Measurements from ENCODE around the gene NEGR1.

The NEGR1 gene

GRCh38 chr1:72227667-72228066, 54.7 kb downstream of the NEGR1 start:
- H4K20me1 ChIP-seq (ENCODE audit: insufficient read depth, low read length, poor library complexity, severe bottlenecking): no peaks in the 10 kb centered on the region
- no peak overlapping the region for H3K9ac ChIP-seq (ENCODE audit: low read depth, low read length, poor library complexity, severe bottlenecking)
- H3K79me2 ChIP-seq (ENCODE audit: insufficient read depth, low read length): no peaks in the 10 kb centered on the region
- H3F3A ChIP-seq (ENCODE audit: low read depth): no peaks in the 10 kb centered on the region
- no peak overlapping the region for H2AFZ ChIP-seq (ENCODE audit: low read length)
- no peak overlapping the region for H3K4me2 ChIP-seq (ENCODE audit: low read depth, low read length, poor library complexity, severe bottlenecking)
- no peaks in the 10 kb centered on the region for H3K9me2 ChIP-seq (replicated peaks; ENCODE audit: low read depth, low read length)
- no peaks in the 10 kb centered on the region for H3K9me3 ChIP-seq (ENCODE audit: insufficient read depth, low read depth, low read length)
- no peaks in the 10 kb centered on the region for H3K36me3 ChIP-seq (ENCODE audit: insufficient read depth, low read length)
- H3K4me3 ChIP-seq (ENCODE audit: low read length, poor library complexity, severe bottlenecking): no peak overlapping the region
- no peaks in the 10 kb centered on the region for H3K4me1 ChIP-seq (ENCODE audit: insufficient read depth, low read length, poor library complexity, severe bottlenecking)
- H3K27me3 ChIP-seq (ENCODE audit: insufficient read depth, low read length, poor library complexity, severe bottlenecking): no peaks in the 10 kb centered on the region
- TF ChIP-seq EZH2phosphoT487 (IDR thresholded peaks at IDR 0.05; ENCODE audit: borderline replicate concordance): no peak
- TF ChIP-seq CTCF (conservative IDR thresholded peaks at IDR 0.05; ENCODE audit: low read length): no peak

GRCh38 chr1:72224506-72224905, 57.8 kb downstream of the NEGR1 start:
- H3K4me3 ChIP-seq (ENCODE audit: low read length, poor library complexity, severe bottlenecking): no peak overlapping the region
- H3K4me2 ChIP-seq (ENCODE audit: low read depth, low read length, poor library complexity, severe bottlenecking): no peak overlapping the region
- H2AFZ ChIP-seq (ENCODE audit: low read length): no peak overlapping the region
- H3K9me2 ChIP-seq (replicated peaks; ENCODE audit: low read depth, low read length): no peaks in the 10 kb centered on the region
- H3K9me3 ChIP-seq (ENCODE audit: insufficient read depth, low read depth, low read length): no peaks in the 10 kb centered on the region
- H3F3A ChIP-seq (ENCODE audit: low read depth): no peaks in the 10 kb centered on the region
- no peaks in the 10 kb centered on the region for H3K27me3 ChIP-seq (ENCODE audit: insufficient read depth, low read length, poor library complexity, severe bottlenecking)
- no peaks in the 10 kb centered on the region for H3K79me2 ChIP-seq (ENCODE audit: insufficient read depth, low read length)
- no peaks in the 10 kb centered on the region for H3K4me1 ChIP-seq (ENCODE audit: insufficient read depth, low read length, poor library complexity, severe bottlenecking)
- no peaks in the 10 kb centered on the region for H4K20me1 ChIP-seq (ENCODE audit: insufficient read depth, low read length, poor library complexity, severe bottlenecking)
- no peak overlapping the region for H3K9ac ChIP-seq (ENCODE audit: low read depth, low read length, poor library complexity, severe bottlenecking)
- TF ChIP-seq CTCF (conservative IDR thresholded peaks at IDR 0.05; ENCODE audit: low read length) (no peak), EZH2phosphoT487 (IDR thresholded peaks at IDR 0.05; ENCODE audit: borderline replicate concordance) (no peak)
- no peaks in the 10 kb centered on the region for H3K36me3 ChIP-seq (ENCODE audit: insufficient read depth, low read length)

- Histone ChIP-seq H3K36me3 (ENCODE audit: insufficient read depth, low read length) (no peaks in the 10 kb centered on the region), H3K4me1 (ENCODE audit: insufficient read depth, low read length, poor library complexity, severe bottlenecking) (no peaks in the 10 kb centered on the region), H3K4me2 (ENCODE audit: low read depth, low read length, poor library complexity, severe bottlenecking) (no peak overlapping the region), H2AFZ (ENCODE audit: low read length) (no peak overlapping the region), H3F3A (ENCODE audit: low read depth) (no peaks in the 10 kb centered on the region), H3K27me3 (ENCODE audit: insufficient read depth, low read length, poor library complexity, severe bottlenecking) (no peaks in the 10 kb centered on the region), H3K79me2 (ENCODE audit: insufficient read depth, low read length) (no peaks in the 10 kb centered on the region), H3K9me3 (ENCODE audit: insufficient read depth, low read depth, low read length) (no peaks in the 10 kb centered on the region), H3K9me2 (replicated peaks; ENCODE audit: low read depth, low read length) (no peaks in the 10 kb centered on the region), H3K9ac (ENCODE audit: low read depth, low read length, poor library complexity, severe bottlenecking) (no peak overlapping the region), H3K4me3 (ENCODE audit: low read length, poor library complexity, severe bottlenecking) (no peak overlapping the region), H4K20me1 (ENCODE audit: insufficient read depth, low read length, poor library complexity, severe bottlenecking) (no peaks in the 10 kb centered on the region)
- TF ChIP-seq CTCF (conservative IDR thresholded peaks at IDR 0.05; ENCODE audit: low read length) (no peak), EZH2phosphoT487 (IDR thresholded peaks at IDR 0.05; ENCODE audit: borderline replicate concordance) (no peak)
Observed at GRCh38 chr1:72221811-72222210, 60.5 kb downstream of the NEGR1 start.

Data from Loucy (cell line).